Left lung (tissue), 10 donors: ENCODE data around the gene SECISBP2L. TPM values are rescaled to one million over a fixed set of nuclear protein-coding genes. Genes with fewer than 3 reads are reported as not detected.

Experiments
- ATAC-seq: fragments of 200-7000 bp; cut with Tn5 transposase; one replicate; pipeline ENCODE4 v1.9.1; 2020; ENCODE audit warnings: moderate library complexity
- DNase-seq, 4 donors: peaks; one replicate each; pipeline ENCODE4 v3.0.0-alpha.2; 2013 to 2020
- H3K27ac ChIP-seq, 2 donors: fragments of 200-600 bp; sonication (generic) in 1 of 2; one replicate each; pipeline versions ENCODE4 v1.5.0 to v1.8.0; 2020 to 2021
- H3K27me3 ChIP-seq, 2 donors: fragments of 200-600 bp; sonication (generic) in 1 of 2; one replicate each; pipeline versions ENCODE4 v1.5.0 to v1.8.0; 2020 to 2021
- H3K36me3 ChIP-seq, 2 donors: fragments of 200-600 bp; sonication (generic) in 1 of 2; one replicate each; pipeline versions ENCODE4 v1.5.0 to v1.8.0; 2020 to 2021
- H3K4me1 ChIP-seq, 2 donors: fragments of 200-600 bp; one replicate each; pipeline ENCODE4 v1.8.0; 2021
- H3K4me3 ChIP-seq, 2 donors: fragments of 200-600 bp; sonication (generic) in 1 of 2; one replicate each; pipeline versions ENCODE4 v1.5.0 to v1.8.0; 2020 to 2021; ENCODE audit warnings: mild to moderate bottlenecking in 1 of 2
- H3K9me3 ChIP-seq, 2 donors: fragments of 200-600 bp; sonication (generic) in 1 of 2; one replicate each; pipeline versions ENCODE4 v1.5.0 to v1.8.0; 2020 to 2021
- CTCF ChIP-seq, 2 donors: fragments of 200-600 bp; sonication (generic) in 1 of 2; IDR thresholded peaks; one replicate each; pipeline versions ENCODE4 v1.5.0 to v1.8.0; 2021; ENCODE audit warnings: antibody characterized with exemption in 2 of 2
- intact Hi-C, 2 donors: fragments of 100-400 bp; cut with DNase I; formaldehyde crosslinking; loops; one replicate each; pipeline versions ENCODE4 v1.11.2 to v1.14.2; 2022
- polyA plus RNA-seq, 6 donors: library from polyadenylated mRNA; unstranded; fragments of 120-200 nt; gene quantifications; one replicate each; pipeline ENCODE4 v1.2.1, GENCODE V29; 2013; ENCODE audit not compliant: insufficient read length in 6 of 6
- total RNA-seq, 2 donors: library from RNA; stranded (reverse); fragmentation: NEBNext Ultra II Directional; extraction: Animal tissue kit (Norgen Biotek cat#: 25700); gene quantifications; one replicate each; pipeline ENCODE4 v1.2.1, GENCODE V29; 2021
- donor health status: DM: no; HTN: yes; CAD: no.
- donor health status: DM: no; HTN: no; CAD: no.

SECISBP2L gene
- total and polyA plus RNA-seq, 8 donors, result 69.6 to 106 (median 76.7) TPM

GRCh38 chr15:48967336-48967735, 78.9 kb downstream of the SECISBP2L start:
- Histone ChIP-seq H3K4me3 (no peak overlapping the region), H3K36me3 (no peaks in the 10 kb centered on the region), H3K4me1 (peaks cover 11 to 21% of the 10 kb centered on the region in 2 donors), H3K9me3 (no peaks in the 10 kb centered on the region), H3K27me3 (peaks cover 0 to 39% of the 10 kb centered on the region in 2 donors), H3K27ac (no peak overlapping the region)
- intact Hi-C loops, result no loop called here
- no peak for ATAC-seq
- no peak for DNase-seq
- no peak for TF ChIP-seq CTCF (IDR thresholded peaks at IDR 0.05)

- intact Hi-C loops, result no loop called here
- TF ChIP-seq CTCF (IDR thresholded peaks at IDR 0.05), result no peak
- Histone ChIP-seq H3K36me3 (no peaks in the 10 kb centered on the region), H3K4me1 (peaks cover 11 to 21% of the 10 kb centered on the region in 2 donors), H3K9me3 (no peaks in the 10 kb centered on the region), H3K27me3 (peaks cover 0 to 45% of the 10 kb centered on the region in 2 donors), H3K27ac (no peak overlapping the region), H3K4me3 (no peak overlapping the region)
- DNase-seq (no peak), ATAC-seq (no peak)
Observed at GRCh38 chr15:48966595-48967301, 79.5 kb downstream of the SECISBP2L start.

- peaks cover 0 to 45% of the 10 kb centered on the region in 2 donors for H3K27me3 ChIP-seq
- intact Hi-C loops, result no loop called here
- ATAC-seq, result no peak
Observed at GRCh38 chr15:48965972-48966371, 80.3 kb downstream of the SECISBP2L start.

GRCh38 chr15:48964898-48965297, 81.3 kb downstream of the SECISBP2L start:
- Histone ChIP-seq H3K4me3 (no peak overlapping the region), H3K27ac (no peak overlapping the region), H3K9me3 (no peaks in the 10 kb centered on the region), H3K27me3 (peaks cover 0 to 45% of the 10 kb centered on the region in 2 donors), H3K36me3 (no peaks in the 10 kb centered on the region), H3K4me1 (peaks cover 11 to 21% of the 10 kb centered on the region in 2 donors)
- no peak for TF ChIP-seq CTCF (IDR thresholded peaks at IDR 0.05)
- ATAC-seq (no peak), DNase-seq (no peak)
- intact Hi-C loops, result no loop called here

More at GRCh38 chr15:48965972-48966371, 80.3 kb downstream of the SECISBP2L start:
- no peak overlapping the region for H3K27ac ChIP-seq
- peaks cover 11 to 21% of the 10 kb centered on the region in 2 donors for H3K4me1 ChIP-seq
- no peaks in the 10 kb centered on the region for H3K9me3 ChIP-seq
- H3K4me3 ChIP-seq, result no peak overlapping the region
- no peak for DNase-seq
- H3K36me3 ChIP-seq, result no peaks in the 10 kb centered on the region
- no peak for TF ChIP-seq CTCF (IDR thresholded peaks at IDR 0.05)

- Histone ChIP-seq H3K4me1 (peaks cover 11 to 21% of the 10 kb centered on the region in 2 donors), H3K9me3 (no peaks in the 10 kb centered on the region), H3K36me3 (no peaks in the 10 kb centered on the region), H3K27ac (no peak within 1 kb of the TSS), H3K27me3 (peaks cover 0 to 45% of the 10 kb centered on the region in 2 donors), H3K4me3 (peak within 1 kb of the TSS; percentile 35 to 40)
- peak in 3 of 4 donors; percentile 53 to 76 (median 63) for DNase-seq
- TF ChIP-seq CTCF (IDR thresholded peaks at IDR 0.05), result no peak
- intact Hi-C loops, result no loop called here
- peak; percentile 82 for ATAC-seq
Observed at GRCh38 chr15:48963524-48964113, 82.6 kb downstream of the SECISBP2L start, which contains the start of gene SHC4. TSS of gene SHC4 (minus strand) at chr15:48963919. CDS start at chr15:48963015, 904 bp downstream.
